ENCODE measurements around the gene P3H1. TPM values are rescaled to one million over a fixed set of nuclear protein-coding genes. Genes with fewer than 3 reads are reported as not detected.
"Not testable (repeated sequence)": the region's sequence is repeated elsewhere in the genome, so short reads cannot be mapped to it uniquely, and the experiment has no call there.

Gene P3H1
- total RNA-seq, 1 experiment from 2014 or later = 47.1 TPM

- H2AK5ac ChIP-seq (ENCODE audit: insufficient read length, low read length) = no peak overlapping the region
- H3T11ph ChIP-seq (ENCODE audit: low read length) = no peak overlapping the region
- no peak overlapping the region for H2BK12ac ChIP-seq (ENCODE audit: insufficient read length, low read depth, low read length)
- DNase-seq = no peak
- no peak overlapping the region for H2BK15ac ChIP-seq (ENCODE audit: low read depth, low read length)
- Mint-ChIP-seq H3K4me1 (peaks cover 3% of the 10 kb centered on the region in 2 experiments; a peak in 3 of 4 replicates), H3K36me3 (ENCODE audit: insufficient read depth in 1 of 3, low read depth in 3 of 3) (peaks cover 69 to 86% (median 81%) of the 10 kb centered on the region in 3 experiments), H3K27ac (no peak overlapping the region), H3K9me3 (peaks cover 15 to 18% of the 10 kb centered on the region in 2 experiments), H3K4me3 (no peak overlapping the region), H3K27me3 (ENCODE audit: low read depth) (no peaks in the 10 kb centered on the region)
- no peak for TF ChIP-seq CTCF (conservative IDR thresholded peaks at IDR 0.05)
- H3K79me2 ChIP-seq (ENCODE audit: insufficient read depth, low read length) = no peaks in the 10 kb centered on the region
- H2BK20ac ChIP-seq (ENCODE audit: low read depth, low read length, poor library complexity, severe bottlenecking) = no peak overlapping the region
- H3K27ac ChIP-seq (ENCODE audit: insufficient read length, low read depth, low read length) = no peak overlapping the region
- H3K4me1 ChIP-seq (ENCODE audit: insufficient read depth, low read length) = no peaks in the 10 kb centered on the region
- H3K4me2 ChIP-seq (ENCODE audit: insufficient read depth, insufficient read length, low read length) = no peak overlapping the region
- H3K23ac ChIP-seq (ENCODE audit: insufficient read length, low read depth, low read length) = no peak overlapping the region
- H3K18ac ChIP-seq (ENCODE audit: insufficient read length, low read depth, low read length) = no peak overlapping the region
- no peak overlapping the region for H3K9ac ChIP-seq (ENCODE audit: extremely low read depth, insufficient read length, low read length)
- no peak overlapping the region for H3K14ac ChIP-seq (ENCODE audit: insufficient read depth, low read length)
- H2BK120ac ChIP-seq (ENCODE audit: low read depth, low read length, poor library complexity, severe bottlenecking) = no peak overlapping the region
- H3K79me1 ChIP-seq (ENCODE audit: insufficient read depth, low read depth, low read length, poor library complexity, severe bottlenecking) = no peaks in the 10 kb centered on the region
- no peak overlapping the region for H4K91ac ChIP-seq (ENCODE audit: insufficient read length, low read depth, low read length)
- no peaks in the 10 kb centered on the region for H3K9me3 ChIP-seq (ENCODE audit: control insufficient read depth, low read depth, low read length)
- no peak overlapping the region for H2BK5ac ChIP-seq (ENCODE audit: insufficient read length, low read length)
- no peak overlapping the region for H4K8ac ChIP-seq (replicated peaks; ENCODE audit: insufficient read length, low read depth, low read length)
- no peak overlapping the region for H3K56ac ChIP-seq (ENCODE audit: insufficient read length, low read depth, low read length)
- no peaks in the 10 kb centered on the region for H3K23me2 ChIP-seq (ENCODE audit: insufficient read length, low read depth, low read length, poor library complexity, severe bottlenecking)
- H3K27me3 ChIP-seq (ENCODE audit: insufficient read depth, low read length) = no peaks in the 10 kb centered on the region
- no peaks in the 10 kb centered on the region for H4K20me1 ChIP-seq (ENCODE audit: control insufficient read depth, insufficient read depth, insufficient read length)
- H3K4ac ChIP-seq (ENCODE audit: low read depth, low read length) = no peak overlapping the region
- H2AFZ ChIP-seq (ENCODE audit: low read length) = no peak overlapping the region
- WGBS (ENCODE audit: extremely low coverage, insufficient read length, low lambda C conversion rate) = no CpG with 5 or more reads among the region's 6 CpGs
- H4K5ac ChIP-seq (ENCODE audit: insufficient read length, low read depth, low read length) = no peak overlapping the region
These were observed 14.5 kb downstream of the P3H1 start for GRCh38 chr1:42752284-42752683.

GRCh38 chr1:42751511-42752070 lies 15.2 kb downstream of the P3H1 start:
- WGBS (ENCODE audit: extremely low coverage, insufficient read length, low lambda C conversion rate) = no CpG with 5 or more reads among the region's 8 CpGs
- not testable (repeated sequence) for DNase-seq; H4K5ac ChIP-seq (ENCODE audit: insufficient read length, low read depth, low read length); H3K4me1 Mint-ChIP-seq; H3K79me1 ChIP-seq (ENCODE audit: insufficient read depth, low read depth, low read length, poor library complexity, severe bottlenecking); H3K4ac ChIP-seq (ENCODE audit: low read depth, low read length); H2BK120ac ChIP-seq (ENCODE audit: low read depth, low read length, poor library complexity, severe bottlenecking); H2BK15ac ChIP-seq (ENCODE audit: low read depth, low read length); H3T11ph ChIP-seq (ENCODE audit: low read length); H3K18ac ChIP-seq (ENCODE audit: insufficient read length, low read depth, low read length); H3K23me2 ChIP-seq (ENCODE audit: insufficient read length, low read depth, low read length, poor library complexity, severe bottlenecking); H4K91ac ChIP-seq (ENCODE audit: insufficient read length, low read depth, low read length); H2BK5ac ChIP-seq (ENCODE audit: insufficient read length, low read length); H3K4me1 ChIP-seq (ENCODE audit: insufficient read depth, low read length); H3K27me3 ChIP-seq (ENCODE audit: insufficient read depth, low read length); H3K27me3 Mint-ChIP-seq (ENCODE audit: low read depth); H3K9me3 ChIP-seq (ENCODE audit: control insufficient read depth, low read depth, low read length); H3K9ac ChIP-seq (ENCODE audit: extremely low read depth, insufficient read length, low read length); H2AFZ ChIP-seq (ENCODE audit: low read length); H4K20me1 ChIP-seq (ENCODE audit: control insufficient read depth, insufficient read depth, insufficient read length); H3K14ac ChIP-seq (ENCODE audit: insufficient read depth, low read length); H3K23ac ChIP-seq (ENCODE audit: insufficient read length, low read depth, low read length); H2BK20ac ChIP-seq (ENCODE audit: low read depth, low read length, poor library complexity, severe bottlenecking); H3K27ac ChIP-seq (ENCODE audit: insufficient read length, low read depth, low read length); H3K56ac ChIP-seq (ENCODE audit: insufficient read length, low read depth, low read length); H3K79me2 ChIP-seq (ENCODE audit: insufficient read depth, low read length); H2AK5ac ChIP-seq (ENCODE audit: insufficient read length, low read length); H2BK12ac ChIP-seq (ENCODE audit: insufficient read length, low read depth, low read length); H3K4me3 Mint-ChIP-seq; H3K4me2 ChIP-seq (ENCODE audit: insufficient read depth, insufficient read length, low read length); H4K8ac ChIP-seq (replicated peaks; ENCODE audit: insufficient read length, low read depth, low read length)
- Mint-ChIP-seq H3K9me3 (peaks cover 15 to 18% of the 10 kb centered on the region in 2 experiments), H3K27ac (peak overlapping the region in 1 of 3 experiments; percentile 75; a peak in 1 of 7 replicates), H3K36me3 (ENCODE audit: insufficient read depth in 1 of 3, low read depth in 3 of 3) (peaks cover 68 to 84% (median 82%) of the 10 kb centered on the region in 3 experiments)

Measured in H9 (cell line).